ENCODE measurements around the gene RFX5.

RFX5 gene

DNA sequence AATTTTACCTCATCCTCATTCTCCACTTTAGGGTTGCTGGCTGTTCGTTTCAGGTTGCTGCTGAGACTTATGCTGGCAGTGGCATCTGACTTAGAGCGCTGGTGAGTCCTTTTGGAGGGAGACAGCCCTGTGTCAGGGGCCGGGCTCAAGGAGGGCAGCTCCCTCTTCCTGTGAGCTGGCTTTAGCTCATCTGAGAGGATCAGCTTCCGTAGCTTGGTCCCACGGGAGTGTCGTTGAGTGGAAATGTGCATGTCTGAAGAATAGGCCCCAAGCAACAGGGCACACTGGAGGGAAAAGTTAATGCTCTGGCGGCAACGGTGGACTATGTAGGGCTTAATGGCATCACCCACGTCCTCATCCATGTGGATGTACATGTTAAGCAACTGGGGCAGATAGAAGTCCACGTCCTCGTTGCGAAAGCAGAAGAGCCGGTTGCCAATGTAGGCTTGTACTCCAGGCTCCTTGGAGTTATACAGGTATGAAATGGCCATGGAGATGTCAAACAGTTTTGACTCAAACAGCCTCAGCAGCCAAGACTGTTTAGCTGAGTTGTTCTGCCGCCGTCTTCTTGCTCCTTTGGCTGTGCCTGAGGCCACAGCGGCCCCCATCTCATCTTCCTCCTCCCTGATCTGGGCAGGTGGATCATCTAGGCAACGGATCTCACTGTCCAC lies 31.4 kb downstream of the RFX5 start:
- DNase-seq, result no peak

- DNase-seq, result no peak
Measured at GRCh38 chr1:151314137-151314875, 32.7 kb downstream of the RFX5 start.

DNA sequence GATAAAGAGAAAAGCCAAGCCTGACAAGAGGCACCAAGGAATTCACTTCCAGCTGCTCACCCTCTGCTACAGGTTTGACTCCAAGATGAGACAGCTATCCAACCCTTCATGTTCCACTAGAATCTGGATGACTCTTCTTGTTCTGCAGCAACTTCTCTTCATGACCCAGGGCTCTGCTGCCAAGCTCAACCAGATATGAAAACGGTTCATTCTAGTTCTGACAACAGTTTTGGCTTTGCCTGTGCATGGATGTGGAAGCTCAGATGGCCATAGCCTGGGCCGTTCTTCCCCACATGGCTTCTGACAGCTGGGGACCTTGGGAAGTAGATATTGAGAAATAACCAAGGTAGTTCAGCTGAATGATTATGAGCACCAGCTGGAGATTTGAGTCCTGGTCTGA lies 33.6 kb downstream of the RFX5 start:
- no peak for DNase-seq

DNA sequence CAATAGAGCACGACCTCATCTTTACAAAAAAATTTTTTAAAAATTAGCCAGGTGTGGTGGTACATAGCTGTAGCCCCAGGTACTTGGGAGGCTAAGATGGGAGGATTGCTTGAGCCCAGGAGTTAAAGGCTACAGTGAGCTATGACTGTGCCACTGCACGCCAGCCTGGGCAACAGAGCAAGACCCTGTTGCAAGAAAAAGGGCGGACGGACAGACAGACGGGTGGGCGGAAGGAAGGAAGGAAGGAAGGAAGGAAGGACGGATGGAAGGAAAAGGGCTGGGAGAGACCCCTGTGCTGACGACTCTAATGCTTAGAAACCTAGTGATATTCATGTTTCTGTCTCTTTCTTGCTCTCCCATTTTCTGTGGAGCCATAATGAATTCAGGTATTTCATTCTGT lies 34.2 kb downstream of the RFX5 start:
- no peak for DNase-seq

DNA sequence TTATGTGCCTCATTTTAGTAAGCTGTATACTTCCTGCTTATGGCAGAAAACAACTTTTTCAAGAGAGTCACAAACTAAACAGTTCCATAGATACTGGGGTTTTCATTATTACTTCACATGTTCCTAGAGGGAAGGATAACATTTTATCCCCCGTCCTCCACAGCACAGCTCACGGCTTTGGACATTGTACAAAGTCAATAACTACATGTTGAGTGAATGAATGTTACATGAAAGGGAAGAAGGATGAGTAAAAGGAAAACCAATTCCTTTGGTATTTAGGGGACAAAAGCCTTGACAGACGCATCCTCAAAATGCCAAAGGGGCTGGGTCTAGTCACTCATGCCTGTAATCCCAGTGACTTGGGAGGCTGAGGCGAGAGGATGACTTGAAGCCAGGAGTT lies 34.6 kb downstream of the RFX5 start:
- DNase-seq, result no peak

GRCh38 chr1:151311589-151312331 lies 35.3 kb downstream of the RFX5 start:
- DNase-seq, result peak; percentile 97

GRCh38 chr1:151311011-151311410 lies 36.0 kb downstream of the RFX5 start:
- DNase-seq, result no peak

DNA sequence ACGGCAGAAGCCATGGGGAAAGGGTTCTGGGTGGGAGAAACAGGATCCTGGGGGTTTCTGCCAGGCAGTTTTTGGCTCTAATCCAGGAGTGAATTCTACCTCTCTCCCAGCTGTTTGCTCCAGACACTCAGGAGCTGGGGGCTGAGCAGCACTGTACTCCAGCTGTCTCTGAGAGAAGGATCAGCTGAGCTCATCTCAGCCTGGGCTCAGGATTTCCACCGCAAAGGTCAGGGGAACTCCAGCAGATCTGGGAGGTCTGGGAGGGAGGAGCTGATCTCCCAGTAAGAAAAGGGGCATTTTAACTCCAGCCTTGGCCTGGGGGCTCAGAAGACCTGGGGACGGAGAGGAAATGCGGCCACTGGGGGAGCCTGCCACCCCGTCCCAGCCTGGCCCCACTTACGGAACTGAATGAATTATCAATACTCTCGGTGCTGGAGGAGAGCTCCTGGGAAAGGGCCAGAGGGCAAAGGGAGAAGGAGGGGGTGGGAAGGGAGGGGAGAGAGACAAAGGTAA lies 37.2 kb downstream of the RFX5 start:
- DNase-seq, result no peak

DNA sequence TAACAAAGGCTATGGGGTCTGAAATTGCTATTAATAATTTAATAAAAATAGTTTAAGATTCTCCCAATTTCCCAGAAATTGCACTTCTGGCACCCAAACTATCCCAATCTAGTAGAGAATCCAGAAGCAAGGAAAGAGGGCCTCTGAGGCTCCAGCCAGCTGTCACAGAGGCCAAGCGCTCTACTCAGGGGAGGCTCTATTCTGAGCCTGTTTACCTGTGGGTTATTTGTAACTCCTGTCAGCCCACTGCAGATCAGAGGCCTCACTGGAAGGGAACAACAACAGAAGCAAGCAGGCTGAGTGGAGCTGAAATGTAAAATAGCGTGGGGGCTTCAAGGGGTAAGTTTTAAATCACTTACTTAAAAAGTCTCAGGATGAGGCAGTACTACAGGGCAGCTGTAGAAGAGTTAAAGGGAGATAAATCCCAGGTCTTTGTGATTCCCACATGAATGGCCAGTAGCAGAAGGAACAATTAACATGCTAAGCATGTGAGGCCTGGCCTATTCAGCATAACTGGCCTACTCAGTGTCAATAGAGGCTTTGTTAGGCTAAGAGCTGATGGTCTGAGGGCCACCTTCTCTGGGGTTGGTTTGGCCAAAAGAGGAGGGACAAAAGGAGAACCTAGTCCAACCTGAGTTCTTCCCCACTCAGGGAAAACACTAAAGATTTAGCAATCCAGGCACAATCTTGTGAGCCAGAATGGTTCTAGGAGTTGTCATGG lies 52.1 kb downstream of the RFX5 start:
- no peak for DNase-seq

DNA sequence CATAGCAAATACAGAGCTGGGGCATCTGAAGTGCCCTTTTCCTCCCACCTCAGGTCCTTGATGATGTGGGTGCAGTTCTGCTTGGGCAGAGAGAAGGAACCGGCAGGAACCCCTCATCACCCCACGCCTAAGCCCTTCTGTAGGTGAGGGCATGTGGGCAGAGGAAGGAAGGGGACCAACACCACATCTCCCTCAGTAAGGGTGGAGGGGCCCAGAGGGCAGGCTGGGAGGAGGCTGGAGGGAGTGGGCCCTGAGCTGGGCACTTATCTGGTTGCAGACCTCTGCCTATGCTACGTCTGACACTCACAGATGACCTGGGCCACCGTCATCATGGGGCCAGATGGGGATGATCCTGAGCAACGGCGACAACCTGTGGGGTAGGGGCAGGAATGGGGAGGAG lies 54.0 kb downstream of the RFX5 start:
- DNase-seq, result no peak

DNA sequence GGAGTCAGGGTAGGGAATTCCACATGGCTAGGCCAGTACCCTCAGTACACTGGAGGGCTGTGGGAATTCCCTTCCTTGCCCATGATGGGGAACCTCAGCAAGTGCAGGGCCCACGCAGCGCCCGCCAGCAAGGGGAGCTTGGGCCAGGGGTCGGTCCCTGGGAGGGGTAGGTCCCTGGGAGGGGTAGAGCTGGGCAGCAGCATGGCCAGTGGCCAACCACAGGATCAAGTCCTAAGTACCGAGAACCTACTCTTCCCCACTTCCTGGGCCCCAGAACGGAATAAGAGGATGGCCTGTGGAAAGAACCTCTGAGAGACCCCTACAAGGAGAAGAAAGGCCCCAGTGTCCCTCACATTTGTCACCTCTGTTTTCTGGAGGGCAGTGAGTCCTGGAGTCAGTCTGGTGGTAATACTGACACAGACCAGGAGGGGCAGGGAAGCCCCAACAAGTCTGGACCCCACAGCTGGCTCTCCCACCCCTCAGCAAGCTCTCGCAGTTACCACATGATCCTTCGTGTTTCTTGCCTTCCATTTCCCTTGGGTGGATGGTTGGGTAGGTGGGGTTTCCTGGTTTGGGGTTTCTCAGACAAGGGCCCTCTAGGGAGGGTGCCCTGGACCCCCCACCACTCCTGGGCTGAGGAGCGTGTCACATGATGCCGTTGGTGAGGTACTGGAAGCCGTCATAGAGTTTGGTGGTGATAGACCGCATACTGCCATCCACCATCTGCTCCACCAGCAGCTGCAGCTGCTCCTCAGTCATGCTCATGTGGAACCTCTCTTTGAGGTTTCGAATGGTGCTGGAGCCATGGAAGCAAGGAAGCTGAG lies 54.6 kb downstream of the RFX5 start:
- peak; percentile 23 for DNase-seq

DNA sequence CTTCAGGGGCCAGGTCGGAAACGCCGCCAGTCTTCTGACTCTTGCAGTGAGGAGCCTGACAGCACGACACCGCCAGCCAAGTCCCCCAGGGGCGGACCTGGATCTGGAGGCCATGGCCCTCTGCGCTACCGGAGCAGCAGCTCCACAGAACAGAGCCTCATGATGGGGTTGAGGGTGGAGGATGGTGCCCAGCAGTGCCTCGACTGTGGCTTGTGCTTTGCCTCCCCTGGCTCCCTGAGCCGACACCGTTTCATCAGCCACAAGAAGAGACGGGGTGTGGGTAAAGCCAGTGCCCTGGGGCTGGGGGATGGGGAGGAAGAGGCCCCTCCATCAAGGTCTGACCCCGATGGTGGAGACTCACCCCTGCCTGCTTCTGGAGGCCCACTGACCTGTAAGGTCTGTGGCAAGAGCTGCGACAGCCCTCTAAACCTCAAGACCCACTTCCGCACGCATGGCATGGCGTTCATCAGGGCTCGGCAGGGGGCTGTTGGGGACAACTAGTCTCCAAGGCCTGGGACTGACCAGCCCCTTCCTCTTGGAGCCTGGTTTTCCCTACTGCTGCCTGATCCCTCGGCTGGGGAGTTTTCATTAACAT lies 56.2 kb downstream of the RFX5 start:
- DNase-seq, result no peak

All from OCI-M1 (cell line).